ENCODE measurements around the gene IDUA.
"Not testable (repeated sequence)": the region's sequence is repeated elsewhere in the genome, so short reads cannot be mapped to it uniquely, and the experiment has no call there.

IDUA gene

DNA sequence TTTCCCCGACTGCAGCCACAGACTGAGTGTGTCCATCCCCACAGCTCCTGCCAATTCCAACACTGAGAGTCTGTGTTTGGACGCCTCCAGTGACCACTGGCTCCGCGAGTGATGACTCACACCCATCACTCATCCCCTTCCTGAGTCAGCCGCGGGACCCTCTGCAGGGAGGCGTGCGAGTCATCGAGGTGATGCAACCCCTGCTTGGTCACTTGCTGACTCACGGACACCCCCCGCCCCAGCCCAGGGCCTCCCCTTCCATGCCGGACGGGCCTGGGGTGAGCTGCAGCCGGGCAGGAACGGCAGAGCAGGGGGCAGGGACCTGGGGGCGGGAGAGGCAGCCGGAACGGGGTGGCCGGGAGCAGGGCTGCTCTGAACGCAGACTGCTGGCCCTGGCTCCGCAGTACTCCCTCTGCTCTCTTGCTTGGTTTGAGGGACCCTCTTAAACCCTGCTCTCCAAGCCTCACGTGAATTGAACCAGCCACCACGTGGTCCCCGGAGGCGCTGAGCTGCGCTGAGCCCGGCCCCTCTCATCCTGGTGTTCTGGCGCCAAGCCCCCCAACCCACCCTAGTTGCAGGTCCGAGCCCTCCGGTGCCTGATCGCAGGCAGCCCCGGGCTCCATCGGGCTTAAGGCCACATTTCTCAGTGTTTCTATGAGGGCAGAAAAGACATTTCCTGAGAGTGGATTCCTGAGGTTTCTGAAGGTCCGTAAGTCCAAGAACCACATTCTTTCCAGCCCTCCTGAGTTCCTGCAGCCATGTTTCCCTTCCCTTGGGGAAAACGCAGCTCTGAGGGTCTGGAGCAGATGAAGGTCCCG is 57.0 kb downstream of the IDUA start:
- no CpG with 5 or more reads among the region's 36 CpGs for WGBS (ENCODE audit: insufficient coverage, insufficient read length)
- DNase-seq (ENCODE audit: low read depth, low spot score): no peak
- Histone ChIP-seq H3K27me3 (ENCODE audit: control insufficient read depth, insufficient read depth, low read length) (no peaks in the 10 kb centered on the region), H3K27ac (ENCODE audit: low read length) (no peak overlapping the region), H3K4me3 (ENCODE audit: low read length) (no peak overlapping the region), H3K4me1 (ENCODE audit: control insufficient read depth, insufficient read depth, low read length) (peaks cover 12% of the 10 kb centered on the region), H3K36me3 (ENCODE audit: control insufficient read depth, insufficient read depth, low read length) (no peaks in the 10 kb centered on the region), H3K9me3 (ENCODE audit: control insufficient read depth, insufficient read depth, low read length) (no peaks in the 10 kb centered on the region)

DNA sequence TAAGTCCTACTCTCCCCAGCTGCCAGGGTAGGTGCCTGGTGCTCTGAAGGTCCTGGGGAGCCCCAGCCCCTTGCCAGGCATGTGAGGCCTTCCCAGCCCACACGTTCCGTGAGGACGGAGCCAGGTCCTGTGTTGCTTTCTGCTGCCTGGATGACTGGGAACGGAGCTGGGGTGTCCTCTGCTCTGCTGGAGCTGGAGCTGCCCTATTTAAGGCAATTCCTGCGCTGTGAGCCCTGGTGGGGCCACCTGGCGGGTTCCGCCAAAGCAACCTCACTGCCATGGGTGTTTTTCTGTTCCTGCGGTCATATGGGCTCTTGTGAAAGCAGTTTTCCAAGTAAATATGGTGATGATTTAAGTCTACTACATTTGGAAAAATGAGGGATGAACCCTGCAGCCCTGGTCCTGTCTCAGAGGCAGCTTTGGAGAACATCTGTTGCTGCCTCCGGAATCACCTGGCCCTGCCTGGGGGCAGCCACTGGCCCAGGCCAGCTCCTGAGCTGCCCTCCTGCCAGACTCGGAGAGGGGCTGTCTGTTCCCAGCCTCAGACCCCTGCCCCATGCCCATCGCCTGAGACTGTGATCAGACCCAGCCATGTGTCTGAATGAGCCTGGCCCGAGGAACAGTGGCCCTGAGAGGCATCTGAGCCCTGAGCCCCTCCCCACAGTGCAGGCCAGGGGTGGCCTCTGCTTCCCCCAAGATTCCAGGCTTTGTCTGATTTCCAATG is 57.8 kb downstream of the IDUA start:
- H3K36me3 ChIP-seq (ENCODE audit: control insufficient read depth, insufficient read depth, low read length): no peaks in the 10 kb centered on the region
- H3K27ac ChIP-seq (ENCODE audit: low read length): no peak overlapping the region
- DNase-seq (ENCODE audit: low read depth, low spot score): no peak
- WGBS (ENCODE audit: insufficient coverage, insufficient read length): no CpG with 5 or more reads among the region's 12 CpGs
- no peaks in the 10 kb centered on the region for H3K9me3 ChIP-seq (ENCODE audit: control insufficient read depth, insufficient read depth, low read length)
- no peak overlapping the region for H3K4me3 ChIP-seq (ENCODE audit: low read length)
- H3K4me1 ChIP-seq (ENCODE audit: control insufficient read depth, insufficient read depth, low read length): peaks cover 12% of the 10 kb centered on the region
- no peaks in the 10 kb centered on the region for H3K27me3 ChIP-seq (ENCODE audit: control insufficient read depth, insufficient read depth, low read length)

GRCh38 chr4:1045193-1045594 is 58.4 kb downstream of the IDUA start:
- Histone ChIP-seq H3K4me1 (ENCODE audit: control insufficient read depth, insufficient read depth, low read length) (peaks cover 9% of the 10 kb centered on the region), H3K27ac (ENCODE audit: low read length) (no peak overlapping the region), H3K36me3 (ENCODE audit: control insufficient read depth, insufficient read depth, low read length) (no peaks in the 10 kb centered on the region), H3K27me3 (ENCODE audit: control insufficient read depth, insufficient read depth, low read length) (no peaks in the 10 kb centered on the region), H3K4me3 (ENCODE audit: low read length) (no peak overlapping the region), H3K9me3 (ENCODE audit: control insufficient read depth, insufficient read depth, low read length) (no peaks in the 10 kb centered on the region)
- no peak for DNase-seq (ENCODE audit: low read depth, low spot score)
- no CpG with 5 or more reads among the region's 14 CpGs for WGBS (ENCODE audit: insufficient coverage, insufficient read length)

- no peaks in the 10 kb centered on the region for H3K9me3 ChIP-seq (ENCODE audit: control insufficient read depth, insufficient read depth, low read length)
- H3K4me3 ChIP-seq (ENCODE audit: low read length): no peak overlapping the region
- H3K27me3 ChIP-seq (ENCODE audit: control insufficient read depth, insufficient read depth, low read length): no peaks in the 10 kb centered on the region
- H3K36me3 ChIP-seq (ENCODE audit: control insufficient read depth, insufficient read depth, low read length): no peaks in the 10 kb centered on the region
- H3K27ac ChIP-seq (ENCODE audit: low read length): no peak overlapping the region
- peaks cover 9% of the 10 kb centered on the region for H3K4me1 ChIP-seq (ENCODE audit: control insufficient read depth, insufficient read depth, low read length)
- DNase-seq (ENCODE audit: low read depth, low spot score): no peak
- no CpG with 5 or more reads among the region's 36 CpGs for WGBS (ENCODE audit: insufficient coverage, insufficient read length)
These were observed 58.9 kb downstream of the IDUA start for GRCh38 chr4:1045595-1046201.

DNA sequence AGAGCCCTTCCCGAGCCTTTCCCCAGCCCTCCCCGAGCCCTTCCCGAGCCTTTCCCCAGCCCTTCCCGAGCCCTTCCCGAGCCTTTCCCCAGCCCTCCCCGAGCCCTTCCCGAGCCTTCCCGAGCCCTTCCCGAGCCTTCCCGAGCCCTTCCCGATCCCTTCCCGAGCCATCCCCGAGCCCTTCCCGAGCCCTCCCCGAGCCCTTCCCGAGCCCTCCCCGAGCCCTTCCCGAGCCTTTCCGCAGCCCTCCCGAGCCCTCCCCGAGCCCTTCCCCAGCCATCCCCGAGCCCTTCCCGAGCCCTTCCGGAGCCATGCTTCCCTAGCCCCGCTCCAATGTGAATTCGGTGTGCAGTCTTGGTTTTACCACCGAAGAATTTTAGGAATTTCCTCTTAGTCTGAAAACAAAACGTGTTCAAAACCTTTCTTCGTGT is 59.8 kb downstream of the IDUA start:
- no CpG with 5 or more reads among the region's 29 CpGs for WGBS (ENCODE audit: insufficient coverage, insufficient read length)
- not testable (repeated sequence) for H3K36me3 ChIP-seq (ENCODE audit: control insufficient read depth, insufficient read depth, low read length); H3K27me3 ChIP-seq (ENCODE audit: control insufficient read depth, insufficient read depth, low read length); H3K9me3 ChIP-seq (ENCODE audit: control insufficient read depth, insufficient read depth, low read length); H3K4me3 ChIP-seq (ENCODE audit: low read length); H3K27ac ChIP-seq (ENCODE audit: low read length); DNase-seq (ENCODE audit: low read depth, low spot score); H3K4me1 ChIP-seq (ENCODE audit: control insufficient read depth, insufficient read depth, low read length)

GRCh38 chr4:1047106-1047975 is 60.5 kb downstream of the IDUA start:
- WGBS (ENCODE audit: insufficient coverage, insufficient read length): no CpG with 5 or more reads among the region's 41 CpGs
- no peak overlapping the region for H3K4me3 ChIP-seq (ENCODE audit: low read length)
- no peak overlapping the region for H3K27ac ChIP-seq (ENCODE audit: low read length)
- no peaks in the 10 kb centered on the region for H3K27me3 ChIP-seq (ENCODE audit: control insufficient read depth, insufficient read depth, low read length)
- no peak for DNase-seq (ENCODE audit: low read depth, low spot score)
- peaks cover 10% of the 10 kb centered on the region for H3K4me1 ChIP-seq (ENCODE audit: control insufficient read depth, insufficient read depth, low read length)
- H3K36me3 ChIP-seq (ENCODE audit: control insufficient read depth, insufficient read depth, low read length): no peaks in the 10 kb centered on the region
- H3K9me3 ChIP-seq (ENCODE audit: control insufficient read depth, insufficient read depth, low read length): no peaks in the 10 kb centered on the region

- no peak overlapping the region for H3K4me3 ChIP-seq (ENCODE audit: low read length)
- H3K36me3 ChIP-seq (ENCODE audit: control insufficient read depth, insufficient read depth, low read length): no peaks in the 10 kb centered on the region
- no peaks in the 10 kb centered on the region; the same call in 1 of the 2 replicates for H3K27me3 ChIP-seq (ENCODE audit: control insufficient read depth, insufficient read depth, low read length)
- H3K4me1 ChIP-seq (ENCODE audit: control insufficient read depth, insufficient read depth, low read length): peaks cover 8% of the 10 kb centered on the region
- no CpG with 5 or more reads among the region's 34 CpGs for WGBS (ENCODE audit: insufficient coverage, insufficient read length)
- no peak overlapping the region for H3K27ac ChIP-seq (ENCODE audit: low read length)
- H3K9me3 ChIP-seq (ENCODE audit: control insufficient read depth, insufficient read depth, low read length): no peaks in the 10 kb centered on the region
- no peak for DNase-seq (ENCODE audit: low read depth, low spot score)
These were observed 61.3 kb downstream of the IDUA start for GRCh38 chr4:1047976-1048772.

- H3K4me3 ChIP-seq (ENCODE audit: low read length): no peak overlapping the region
- H3K27me3 ChIP-seq (ENCODE audit: control insufficient read depth, insufficient read depth, low read length): no peaks in the 10 kb centered on the region; the same call in 1 of the 2 replicates
- H3K4me1 ChIP-seq (ENCODE audit: control insufficient read depth, insufficient read depth, low read length): peaks cover 2% of the 10 kb centered on the region; the same call in 1 of the 2 replicates
- no peaks in the 10 kb centered on the region for H3K9me3 ChIP-seq (ENCODE audit: control insufficient read depth, insufficient read depth, low read length)
- no CpG with 5 or more reads among the region's 16 CpGs for WGBS (ENCODE audit: insufficient coverage, insufficient read length)
- no peak overlapping the region for H3K27ac ChIP-seq (ENCODE audit: low read length)
- no peaks in the 10 kb centered on the region for H3K36me3 ChIP-seq (ENCODE audit: control insufficient read depth, insufficient read depth, low read length)
- DNase-seq (ENCODE audit: low read depth, low spot score): no peak
These were observed 62.1 kb downstream of the IDUA start for GRCh38 chr4:1048773-1049590.

GRCh38 chr4:1049591-1049905 is 62.7 kb downstream of the IDUA start:
- Histone ChIP-seq H3K4me3 (ENCODE audit: low read length) (no peak overlapping the region), H3K27ac (ENCODE audit: low read length) (no peak overlapping the region), H3K4me1 (ENCODE audit: control insufficient read depth, insufficient read depth, low read length) (peaks cover 2% of the 10 kb centered on the region; the same call in 1 of the 2 replicates), H3K27me3 (ENCODE audit: control insufficient read depth, insufficient read depth, low read length) (no peaks in the 10 kb centered on the region; the same call in 1 of the 2 replicates), H3K9me3 (ENCODE audit: control insufficient read depth, insufficient read depth, low read length) (no peaks in the 10 kb centered on the region), H3K36me3 (ENCODE audit: control insufficient read depth, insufficient read depth, low read length) (no peaks in the 10 kb centered on the region)
- no CpG with 5 or more reads among the region's 21 CpGs for WGBS (ENCODE audit: insufficient coverage, insufficient read length)
- no peak for DNase-seq (ENCODE audit: low read depth, low spot score)
